Choroid plexus epithelial cell (primary cell): Measurements from ENCODE around the gene SERPINB13.
"Not testable (repeated sequence)": the region's sequence is repeated elsewhere in the genome, so short reads cannot be mapped to it uniquely, and the experiment has no call there.

Source experiments
- DNase-seq: peaks from one replicate; pipeline ENCODE4 v3.0.0-alpha.2; 2010; ENCODE audit warnings: low read depth
- H3K4me3 ChIP-seq: 2 replicates; pipeline ENCODE4 v1.5.1; 2011; ENCODE audit warnings: low read depth, mild to moderate bottlenecking, control low read depth, low read length, moderate library complexity
- TF ChIP-seq, protein P1 (sequence below): conservative IDR thresholded peaks from 2 replicates; pipeline ENCODE4 v1.5.1; 2011; ENCODE audit warnings: low read depth, mild to moderate bottlenecking, control low read depth, inconsistent platforms, low read length, moderate library complexity

Gene SERPINB13

DNA sequence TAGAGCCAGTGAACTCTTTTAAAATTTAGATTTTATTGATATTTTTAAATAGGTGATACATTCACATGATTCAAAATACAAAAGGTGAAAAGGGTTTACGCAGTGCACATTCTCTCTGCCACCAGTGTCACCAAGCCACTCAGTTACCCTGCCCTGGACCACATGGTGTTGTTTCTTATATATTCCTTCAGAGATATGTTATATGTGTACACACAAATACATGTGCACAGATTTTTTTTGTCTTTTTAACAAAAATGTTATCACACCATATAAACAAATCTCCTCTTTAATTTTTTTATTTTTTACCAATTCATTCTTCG lies 30.7 kb downstream of the SERPINB13 start:
- TF ChIP-seq, protein P1, sequence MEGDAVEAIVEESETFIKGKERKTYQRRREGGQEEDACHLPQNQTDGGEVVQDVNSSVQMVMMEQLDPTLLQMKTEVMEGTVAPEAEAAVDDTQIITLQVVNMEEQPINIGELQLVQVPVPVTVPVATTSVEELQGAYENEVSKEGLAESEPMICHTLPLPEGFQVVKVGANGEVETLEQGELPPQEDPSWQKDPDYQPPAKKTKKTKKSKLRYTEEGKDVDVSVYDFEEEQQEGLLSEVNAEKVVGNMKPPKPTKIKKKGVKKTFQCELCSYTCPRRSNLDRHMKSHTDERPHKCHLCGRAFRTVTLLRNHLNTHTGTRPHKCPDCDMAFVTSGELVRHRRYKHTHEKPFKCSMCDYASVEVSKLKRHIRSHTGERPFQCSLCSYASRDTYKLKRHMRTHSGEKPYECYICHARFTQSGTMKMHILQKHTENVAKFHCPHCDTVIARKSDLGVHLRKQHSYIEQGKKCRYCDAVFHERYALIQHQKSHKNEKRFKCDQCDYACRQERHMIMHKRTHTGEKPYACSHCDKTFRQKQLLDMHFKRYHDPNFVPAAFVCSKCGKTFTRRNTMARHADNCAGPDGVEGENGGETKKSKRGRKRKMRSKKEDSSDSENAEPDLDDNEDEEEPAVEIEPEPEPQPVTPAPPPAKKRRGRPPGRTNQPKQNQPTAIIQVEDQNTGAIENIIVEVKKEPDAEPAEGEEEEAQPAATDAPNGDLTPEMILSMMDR, result no peak

DNA sequence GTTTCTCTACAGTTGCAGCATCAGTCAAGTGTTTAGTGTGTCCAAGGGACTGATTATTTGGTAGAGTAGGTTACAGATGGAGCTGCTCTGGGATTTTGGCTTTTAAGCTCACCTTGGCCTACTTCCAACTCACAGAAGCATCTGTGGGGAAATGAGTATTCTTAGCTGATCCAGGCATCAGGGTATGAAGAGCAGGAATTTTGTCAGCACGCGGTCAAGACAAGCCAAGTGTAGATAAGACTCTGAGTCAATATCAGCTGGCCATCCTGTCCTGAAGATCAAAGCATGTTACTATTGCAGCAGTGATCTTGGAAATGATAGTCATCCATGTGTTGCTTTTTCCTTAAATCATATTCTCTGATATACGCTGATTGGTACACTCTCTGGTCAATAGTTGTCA lies 32.5 kb downstream of the SERPINB13 start:
- TF ChIP-seq, protein P1, result no peak
- no peak overlapping the region for H3K4me3 ChIP-seq
- no peak for DNase-seq

More for the DNA sequence above, 30.7 kb downstream of the SERPINB13 start:
- no peak overlapping the region for H3K4me3 ChIP-seq
- DNase-seq, result no peak

DNA sequence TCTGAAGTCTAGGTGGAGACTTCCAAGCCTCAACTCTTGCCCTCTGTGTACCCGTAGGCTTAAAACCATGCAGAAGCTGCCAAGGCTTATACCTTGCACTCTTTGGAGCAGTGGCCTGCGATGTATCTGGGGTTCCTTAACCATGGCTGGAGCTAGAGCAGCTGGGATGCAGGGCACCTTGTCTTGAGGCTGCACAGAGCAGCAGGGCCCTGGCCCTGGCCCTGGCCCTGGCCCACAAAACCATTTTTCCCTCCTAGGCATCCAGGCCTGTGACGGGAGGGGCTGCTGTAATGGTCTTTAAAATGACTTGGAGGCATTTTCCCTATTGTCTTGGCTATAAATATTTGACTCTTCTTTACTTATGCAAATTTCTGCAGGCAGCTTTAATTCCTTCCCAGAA lies 37.7 kb downstream of the SERPINB13 start:
- no peak overlapping the region for H3K4me3 ChIP-seq
- TF ChIP-seq, protein P1, result no peak
- no peak for DNase-seq

DNA sequence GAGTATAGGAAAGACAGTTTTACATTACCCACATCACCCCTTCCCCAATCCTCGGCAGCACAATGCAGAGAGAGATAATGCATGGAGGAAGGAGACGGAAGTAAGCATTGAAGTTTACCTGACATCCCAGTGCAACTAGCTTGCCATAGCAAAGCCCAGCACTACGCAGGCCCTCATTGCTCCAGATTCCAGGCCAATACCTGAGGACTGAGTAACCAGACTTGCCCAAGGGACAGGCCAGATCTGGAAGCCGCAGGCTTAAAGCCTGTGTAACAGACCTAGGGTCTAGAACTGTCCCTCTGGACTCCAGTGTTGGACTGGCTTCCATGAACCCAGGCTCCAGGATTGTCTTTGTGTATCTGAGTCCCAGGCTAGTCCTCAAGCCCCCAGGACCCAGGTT lies 39.3 kb downstream of the SERPINB13 start:
- H3K4me3 ChIP-seq, result no peak overlapping the region
- no peak for DNase-seq
- TF ChIP-seq, protein P1, result no peak

DNA sequence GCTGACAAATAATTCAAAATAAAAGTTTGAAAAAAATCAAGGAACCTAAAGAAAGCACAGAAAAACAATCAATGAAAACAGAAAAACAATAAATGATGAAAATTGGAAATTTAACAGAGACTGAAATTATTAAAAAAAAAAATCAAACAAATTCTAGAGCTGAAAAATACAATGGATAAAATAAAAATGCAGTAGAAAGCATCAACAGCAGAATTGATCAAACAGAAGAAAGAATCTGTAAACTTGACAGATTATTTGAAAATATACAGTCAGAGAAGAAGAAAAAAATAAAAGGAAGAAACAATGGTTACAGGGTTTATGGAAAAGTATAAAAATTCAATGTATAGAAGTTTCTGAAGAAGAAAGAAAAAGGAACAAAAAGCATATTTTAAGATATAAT lies 40.7 kb downstream of the SERPINB13 start:
- TF ChIP-seq, protein P1, result no peak
- H3K4me3 ChIP-seq, result no peak overlapping the region
- no peak for DNase-seq

DNA sequence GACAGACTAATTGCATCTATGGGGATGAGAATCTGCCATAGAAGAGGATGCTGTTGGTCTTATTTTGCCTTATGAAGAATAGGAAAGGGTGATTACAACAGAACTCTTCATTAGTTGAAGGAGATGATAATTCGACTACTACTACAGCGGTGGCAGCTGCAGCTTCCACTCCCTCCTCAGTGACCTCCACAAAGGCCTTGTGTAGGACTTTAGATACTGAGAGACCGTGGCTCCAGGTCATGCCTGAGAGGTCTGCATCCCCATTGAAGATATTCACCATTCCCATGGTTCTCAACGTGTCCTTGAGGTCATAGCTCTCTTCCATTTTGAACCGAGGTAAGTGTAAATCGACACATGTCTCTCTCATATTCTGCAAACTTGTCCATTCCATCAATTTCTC lies 50.6 kb downstream of the SERPINB13 start:
- H3K4me3 ChIP-seq, result no peak overlapping the region
- DNase-seq, result no peak
- TF ChIP-seq, protein P1, result no peak

DNA sequence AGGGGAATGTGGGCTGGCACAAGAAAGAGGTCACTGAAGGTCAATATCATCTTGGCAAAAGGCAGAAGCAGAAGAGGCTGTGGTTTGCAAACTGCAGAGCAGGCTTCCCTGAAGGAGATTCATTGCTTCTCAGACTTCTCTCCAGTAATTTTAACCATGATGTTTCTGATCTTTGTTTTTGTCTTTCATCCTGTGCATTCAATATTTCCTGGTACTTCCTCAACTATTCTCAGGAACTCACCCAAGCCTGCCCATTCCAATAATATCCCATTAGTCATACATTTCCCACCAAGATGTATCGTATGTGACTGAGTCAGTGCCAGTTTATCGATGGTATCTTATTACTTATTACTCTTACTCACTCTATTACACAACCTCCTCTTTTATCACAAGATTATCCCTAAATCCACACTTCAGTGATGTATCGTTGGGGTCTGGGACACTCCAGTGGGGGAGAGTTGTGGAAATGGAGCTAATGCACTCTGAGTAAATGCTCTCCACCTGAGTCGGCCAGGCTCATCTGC lies 54.1 kb downstream of the SERPINB13 start:
- H3K4me3 ChIP-seq, DNase-seq: not testable (repeated sequence)

DNA sequence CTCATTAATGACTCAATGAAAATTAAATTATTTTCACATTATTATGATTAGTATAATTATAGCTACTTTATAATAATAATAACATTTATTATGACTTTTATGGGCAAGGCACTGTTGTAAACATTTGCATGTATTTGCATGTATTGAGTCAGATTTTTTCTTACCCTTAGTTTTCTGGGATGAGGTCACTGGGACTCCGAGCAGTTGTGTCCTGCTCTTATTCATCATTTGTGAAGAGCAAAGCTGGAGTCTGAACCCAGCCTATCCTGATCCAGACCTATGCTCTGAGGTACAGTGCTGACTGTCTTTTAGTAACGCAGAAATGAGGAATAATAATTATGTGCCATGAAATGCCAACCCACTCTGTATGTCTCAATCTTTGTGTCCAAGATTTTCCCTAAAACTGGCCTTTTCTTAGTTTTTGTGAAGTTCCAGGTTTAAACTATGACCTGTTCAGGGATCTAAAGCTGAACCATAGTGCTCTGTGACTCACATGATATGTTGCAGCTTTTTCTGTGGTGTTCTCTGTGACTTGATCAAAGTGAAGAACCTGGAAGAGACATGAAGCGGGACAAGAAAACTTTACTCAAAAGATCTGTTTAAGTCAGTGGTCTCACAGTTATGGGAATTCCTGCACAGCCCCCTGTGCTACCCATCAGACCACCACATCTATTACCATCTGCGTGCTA lies 55.7 kb downstream of the SERPINB13 start:
- not testable (repeated sequence) for DNase-seq

DNA sequence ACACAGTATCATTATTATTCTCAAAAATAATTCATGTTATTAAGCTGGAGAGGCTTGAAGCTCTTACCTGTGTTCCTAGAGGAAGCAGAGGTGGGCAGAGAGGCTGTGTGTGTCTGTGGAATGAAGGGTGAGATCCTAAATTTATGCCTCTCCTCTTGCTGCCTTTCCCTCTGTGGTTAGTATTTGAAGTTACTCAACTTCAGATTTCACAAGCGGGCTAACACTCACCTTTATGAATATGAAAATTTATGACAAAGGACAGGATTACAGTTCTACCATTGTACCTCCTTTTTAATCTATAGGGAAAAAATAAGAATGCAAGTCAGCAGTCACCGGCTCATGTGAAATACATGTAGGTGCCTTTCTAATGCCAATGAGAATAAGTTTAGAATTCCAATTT lies 57.0 kb downstream of the SERPINB13 start, which contains the start of gene SERPINB4:
Gene SERPINB4 (minus strand): TSS at position 115 of the 400 bp plus-strand sequence. CDS start 679 bp downstream, outside the sequence.
- DNase-seq, H3K4me3 ChIP-seq: not testable (repeated sequence)

More for the DNA sequence above, 55.7 kb downstream of the SERPINB13 start:
- not testable (repeated sequence) for H3K4me3 ChIP-seq

DNA sequence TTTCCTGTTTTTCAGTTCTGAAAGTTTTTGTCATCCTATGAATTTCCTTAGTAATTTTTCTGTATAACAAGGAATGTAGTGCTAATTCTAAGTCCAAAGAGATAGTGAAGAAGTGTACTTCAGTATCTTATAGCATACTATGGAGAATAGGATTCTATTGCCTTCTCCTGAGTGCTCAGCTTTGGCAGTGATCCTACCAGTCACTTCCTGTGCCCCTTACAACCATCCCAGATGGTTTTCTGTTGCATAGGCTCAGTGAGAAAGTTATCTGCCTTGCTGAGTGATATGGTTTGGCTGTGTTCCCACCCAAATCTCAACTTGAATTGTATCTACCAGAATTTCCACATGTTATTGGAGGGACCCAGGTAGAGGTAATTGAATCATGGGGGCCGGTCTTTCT lies 57.6 kb downstream of the SERPINB13 start:
- not testable (repeated sequence) for H3K4me3 ChIP-seq, DNase-seq
